Measurements from ENCODE around the gene GAPDHS.

DNA sequence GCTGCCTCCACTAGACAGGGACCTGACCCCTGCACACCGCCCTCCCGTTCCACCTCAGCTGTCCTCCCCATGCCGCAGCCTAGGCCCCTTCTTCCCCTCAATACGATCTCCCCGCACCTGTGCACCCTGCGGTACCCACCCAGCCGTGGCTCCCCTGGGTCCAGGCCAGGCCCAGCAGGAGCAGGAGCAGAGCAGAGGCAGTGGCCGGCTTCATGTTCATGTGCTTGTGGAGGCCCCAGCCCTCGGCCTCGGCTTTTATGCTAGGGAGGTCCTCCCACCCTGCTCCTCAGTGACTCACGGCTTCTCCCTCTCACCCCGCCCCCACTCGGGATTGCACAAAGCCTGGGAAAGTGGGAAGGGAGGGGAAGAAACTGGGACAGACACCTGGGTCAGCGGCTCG is 31.6 kb upstream of the GAPDHS start:
- no peak for TF ChIP-seq POLR2A (IDR thresholded peaks at IDR 0.05)
- TF ChIP-seq CTCF (IDR thresholded peaks at IDR 0.05): no peak
- TF ChIP-seq POLR2AphosphoS5 (IDR thresholded peaks at IDR 0.05): no peak
